Skeletal muscle tissue (tissue), 4 donors: ENCODE data around the gene RSPH10B2. TPM values are rescaled to one million over a fixed set of nuclear protein-coding genes. Genes with fewer than 3 reads are reported as not detected.
"Not testable (repeated sequence)": the region's sequence is repeated elsewhere in the genome, so short reads cannot be mapped to it uniquely, and the experiment has no call there.

Source experiments
- H3K27ac ChIP-seq: one replicate; pipeline ENCODE4 v1.7.0; 2013; ENCODE audit warnings: mild to moderate bottlenecking, low read depth, low read length, inconsistent platforms
- H3K27me3 ChIP-seq, 3 donors: one replicate each; pipeline ENCODE4 v1.7.0; 2013; ENCODE audit warnings: low read length in 3 of 3; ENCODE audit not compliant: control insufficient read depth in 3 of 3, insufficient read depth in 3 of 3
- H3K36me3 ChIP-seq, 3 donors: one replicate each; pipeline ENCODE4 v1.7.0; 2013; ENCODE audit warnings: low read length in 3 of 3; ENCODE audit not compliant: control insufficient read depth in 3 of 3, insufficient read depth in 3 of 3
- H3K4me1 ChIP-seq, 3 donors: one replicate each; pipeline ENCODE4 v1.7.0; 2013; ENCODE audit warnings: low read length in 3 of 3, mild to moderate bottlenecking in 3 of 3; ENCODE audit not compliant: control insufficient read depth in 3 of 3, insufficient read depth in 3 of 3
- H3K4me3 ChIP-seq, 3 donors: one replicate each; pipeline ENCODE4 v1.7.0; 2013; ENCODE audit warnings: low read length in 3 of 3
- H3K9ac ChIP-seq, 3 donors: one replicate each; pipeline ENCODE4 v1.7.0; 2013; ENCODE audit warnings: low read length in 3 of 3, mild to moderate bottlenecking in 3 of 3, moderate library complexity in 2 of 3, low read depth in 1 of 3
- H3K9me3 ChIP-seq, 3 donors: one replicate each; pipeline ENCODE4 v1.7.0; 2013; ENCODE audit warnings: low read length in 3 of 3; ENCODE audit not compliant: control insufficient read depth in 3 of 3
- total RNA-seq: library from RNA; depleted of rRNA; stranded (reverse); fragments of >200 nt; gene quantifications from one replicate; pipeline ENCODE4 v1.2.3, GENCODE V29; 2014
- donor health status: Osteomylitis.

Gene RSPH10B2
- total RNA-seq, 1 donor from 2014 or later = 1.0 TPM

- not testable (repeated sequence) for H3K9me3 ChIP-seq, H3K4me1 ChIP-seq, H3K9ac ChIP-seq, H3K27me3 ChIP-seq, H3K27ac ChIP-seq, H3K4me3 ChIP-seq, H3K36me3 ChIP-seq
Observed at GRCh38 chr7:6781581-6781980, 27.7 kb downstream of the RSPH10B2 start.

DNA sequence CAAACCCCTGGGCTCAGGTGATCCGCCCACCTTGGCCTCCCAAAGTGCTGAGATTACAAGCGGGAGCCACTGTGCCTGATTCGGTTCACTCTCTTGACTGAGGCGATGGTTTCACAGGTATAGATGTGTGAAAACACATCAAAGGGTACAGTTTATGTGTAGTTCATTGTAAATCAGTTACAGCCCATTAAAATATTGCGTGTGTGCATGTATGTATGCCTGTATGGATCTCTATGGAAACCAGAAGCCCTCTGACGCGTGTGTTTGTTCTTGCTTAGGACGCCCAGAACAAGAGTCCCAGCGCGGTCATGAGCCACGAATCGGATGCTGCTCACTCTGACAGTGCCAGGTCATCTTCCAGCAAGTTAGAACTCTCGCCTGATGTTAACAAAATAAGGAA is 35.5 kb downstream of the RSPH10B2 start:
- not testable (repeated sequence) for H3K9ac ChIP-seq, H3K27me3 ChIP-seq, H3K4me3 ChIP-seq, H3K27ac ChIP-seq, H3K36me3 ChIP-seq, H3K4me1 ChIP-seq, H3K9me3 ChIP-seq

DNA sequence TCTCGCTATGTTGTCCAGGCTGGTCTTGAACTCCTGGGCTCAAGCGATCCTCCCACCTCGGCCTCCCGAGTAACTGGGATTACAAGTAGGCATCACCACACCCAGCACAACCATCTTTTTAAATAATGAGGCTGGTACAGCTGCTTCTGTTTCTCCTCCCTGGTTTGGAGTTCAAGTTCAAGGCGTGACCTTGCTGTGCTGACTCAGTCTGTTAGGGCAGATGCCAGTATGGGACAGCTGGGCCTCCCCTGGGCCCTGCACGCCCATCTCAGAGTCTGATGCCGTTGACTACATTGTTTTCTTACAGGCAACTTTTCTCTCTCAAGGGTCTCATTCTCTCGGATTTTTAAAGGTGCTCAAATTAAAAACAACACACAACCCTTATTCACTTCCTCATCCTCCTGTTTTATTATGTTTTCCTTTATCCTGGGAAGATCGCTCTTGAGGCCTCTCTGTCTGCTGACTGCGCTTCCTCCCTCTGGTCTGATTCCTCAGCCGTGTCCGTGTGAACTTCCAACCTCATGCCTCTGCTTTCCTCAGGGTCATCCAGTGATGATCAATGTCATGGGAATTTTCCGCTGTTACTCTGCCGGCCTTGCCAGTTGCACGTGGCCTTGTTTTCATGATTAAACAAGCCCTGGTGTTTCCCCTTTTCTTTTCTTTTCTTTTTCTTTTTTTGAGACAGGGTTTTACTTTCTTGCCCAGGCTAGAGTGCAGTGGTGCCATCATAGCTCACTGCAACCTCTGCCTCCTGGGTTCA is 38.4 kb downstream of the RSPH10B2 start:
- not testable (repeated sequence) for H3K4me1 ChIP-seq, H3K36me3 ChIP-seq

GRCh38 chr7:6794276-6794675 is 40.4 kb downstream of the RSPH10B2 start:
- H3K9ac ChIP-seq, H3K27ac ChIP-seq, H3K4me1 ChIP-seq, H3K27me3 ChIP-seq, H3K36me3 ChIP-seq, H3K4me3 ChIP-seq, H3K9me3 ChIP-seq: not testable (repeated sequence)

More for the DNA sequence above, 38.4 kb downstream of the RSPH10B2 start:
- H3K4me3 ChIP-seq, H3K9me3 ChIP-seq, H3K27me3 ChIP-seq, H3K9ac ChIP-seq, H3K27ac ChIP-seq: not testable (repeated sequence)

DNA sequence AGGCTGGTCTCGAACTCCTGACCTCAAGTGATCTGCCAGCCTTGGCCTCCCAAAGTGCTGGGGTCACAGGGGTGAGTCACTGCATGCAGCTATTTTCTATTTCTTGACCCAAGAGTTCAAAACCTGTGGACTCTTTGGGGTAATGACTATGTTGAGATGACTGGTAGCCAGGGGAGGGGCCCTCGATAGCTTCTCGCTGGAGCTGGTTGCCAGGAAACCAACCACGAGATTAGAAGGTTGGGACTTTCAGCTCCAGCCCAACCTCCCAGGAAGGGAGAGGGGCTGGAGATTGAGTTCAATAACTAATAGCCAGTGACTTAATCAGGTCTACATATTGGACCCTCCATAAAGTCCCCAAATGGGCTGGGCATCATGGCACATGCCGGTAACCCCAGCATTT is 43.3 kb downstream of the RSPH10B2 start:
- H3K27me3 ChIP-seq, H3K4me1 ChIP-seq, H3K36me3 ChIP-seq, H3K4me3 ChIP-seq, H3K9ac ChIP-seq, H3K9me3 ChIP-seq, H3K27ac ChIP-seq: not testable (repeated sequence)

GRCh38 chr7:6798047-6798446 is 44.1 kb downstream of the RSPH10B2 start:
- H3K4me1 ChIP-seq, H3K27me3 ChIP-seq, H3K9me3 ChIP-seq, H3K9ac ChIP-seq, H3K4me3 ChIP-seq, H3K27ac ChIP-seq, H3K36me3 ChIP-seq: not testable (repeated sequence)

DNA sequence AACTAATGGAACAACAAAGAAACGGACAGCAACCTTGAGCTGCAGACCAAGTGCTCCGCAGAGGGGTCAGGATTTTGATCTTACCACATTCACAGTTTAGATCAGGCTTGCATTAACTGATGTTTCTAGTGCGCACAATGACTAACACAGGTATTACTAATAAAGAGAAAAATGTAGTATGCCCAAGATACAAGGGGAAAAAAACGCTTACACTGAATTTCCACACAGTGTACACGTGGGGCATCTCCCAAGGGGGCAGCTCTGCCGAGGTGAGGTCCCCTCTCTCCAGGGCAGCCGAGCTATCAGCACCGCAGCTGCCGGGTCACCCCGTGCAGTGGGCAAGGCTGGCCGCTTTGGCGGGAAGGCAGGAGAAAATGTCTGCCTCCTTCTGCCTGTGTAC is 46.0 kb downstream of the RSPH10B2 start:
- not testable (repeated sequence) for H3K36me3 ChIP-seq, H3K27me3 ChIP-seq, H3K4me3 ChIP-seq, H3K4me1 ChIP-seq, H3K9me3 ChIP-seq, H3K27ac ChIP-seq, H3K9ac ChIP-seq

GRCh38 chr7:6800331-6800730 is 46.4 kb downstream of the RSPH10B2 start:
- not testable (repeated sequence) for H3K27ac ChIP-seq, H3K9ac ChIP-seq, H3K4me1 ChIP-seq, H3K36me3 ChIP-seq, H3K4me3 ChIP-seq, H3K9me3 ChIP-seq, H3K27me3 ChIP-seq

GRCh38 chr7:6807393-6807918 is 53.6 kb downstream of the RSPH10B2 start:
- H3K9ac ChIP-seq, H3K4me1 ChIP-seq, H3K9me3 ChIP-seq, H3K27me3 ChIP-seq, H3K36me3 ChIP-seq, H3K4me3 ChIP-seq, H3K27ac ChIP-seq: not testable (repeated sequence)

DNA sequence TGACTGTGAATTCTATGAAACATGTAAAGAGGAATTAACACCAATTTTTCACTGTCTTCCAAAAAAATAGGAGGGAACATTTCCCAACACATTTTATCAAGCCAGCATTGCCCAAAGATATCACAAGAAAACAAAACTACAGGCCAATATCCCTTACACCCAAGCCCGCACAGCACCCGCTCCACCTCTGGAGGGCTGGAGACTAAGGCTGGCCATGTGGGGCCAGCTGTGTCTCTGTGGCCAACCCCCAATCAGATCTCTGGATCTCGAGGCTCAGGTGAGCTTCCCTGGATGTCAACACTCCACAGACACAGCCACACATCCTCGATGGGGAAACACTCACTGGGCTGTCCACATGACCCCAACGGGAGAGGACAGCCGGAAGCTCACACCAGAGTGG is 54.1 kb downstream of the RSPH10B2 start:
- H3K4me3 ChIP-seq, H3K9ac ChIP-seq, H3K36me3 ChIP-seq, H3K9me3 ChIP-seq, H3K27me3 ChIP-seq, H3K27ac ChIP-seq, H3K4me1 ChIP-seq: not testable (repeated sequence)
